Activated T-helper 1 cell treated with anti-CD3 and anti-CD28 coated beads, Interleukin-2, amount 50 U/mL, for 16 hours (primary cell): ENCODE results near the gene FOXP2.

Experiments used
- DNase-seq, 2 donors: peaks; one replicate each; pipeline ENCODE4 v3.0.0-alpha.2; 2020; ENCODE audit warnings: low read depth in 1 of 2, low spot score in 1 of 2

FOXP2 gene

GRCh38 chr7:114650491-114650890 is 235.9 kb downstream of the FOXP2 start:
- DNase-seq = no peak

DNA sequence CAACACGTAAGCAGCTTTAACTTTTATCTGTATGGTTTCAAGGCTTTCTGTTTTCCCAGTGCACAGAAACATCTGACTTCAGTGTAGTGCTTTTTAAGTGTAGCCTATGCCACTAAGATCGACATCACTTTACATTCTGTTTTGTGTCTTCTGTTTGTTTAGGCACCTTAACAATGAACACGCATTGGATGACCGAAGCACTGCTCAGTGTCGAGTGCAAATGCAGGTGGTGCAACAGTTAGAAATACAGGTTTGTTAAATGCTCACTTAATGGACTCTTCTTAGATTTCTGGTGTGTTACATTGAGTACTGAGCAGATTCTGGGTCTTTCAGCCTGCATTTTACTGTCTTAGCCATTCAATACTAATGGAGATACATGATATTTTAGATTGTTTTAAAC is 237.4 kb downstream of the FOXP2 start:
- no peak for DNase-seq

DNA sequence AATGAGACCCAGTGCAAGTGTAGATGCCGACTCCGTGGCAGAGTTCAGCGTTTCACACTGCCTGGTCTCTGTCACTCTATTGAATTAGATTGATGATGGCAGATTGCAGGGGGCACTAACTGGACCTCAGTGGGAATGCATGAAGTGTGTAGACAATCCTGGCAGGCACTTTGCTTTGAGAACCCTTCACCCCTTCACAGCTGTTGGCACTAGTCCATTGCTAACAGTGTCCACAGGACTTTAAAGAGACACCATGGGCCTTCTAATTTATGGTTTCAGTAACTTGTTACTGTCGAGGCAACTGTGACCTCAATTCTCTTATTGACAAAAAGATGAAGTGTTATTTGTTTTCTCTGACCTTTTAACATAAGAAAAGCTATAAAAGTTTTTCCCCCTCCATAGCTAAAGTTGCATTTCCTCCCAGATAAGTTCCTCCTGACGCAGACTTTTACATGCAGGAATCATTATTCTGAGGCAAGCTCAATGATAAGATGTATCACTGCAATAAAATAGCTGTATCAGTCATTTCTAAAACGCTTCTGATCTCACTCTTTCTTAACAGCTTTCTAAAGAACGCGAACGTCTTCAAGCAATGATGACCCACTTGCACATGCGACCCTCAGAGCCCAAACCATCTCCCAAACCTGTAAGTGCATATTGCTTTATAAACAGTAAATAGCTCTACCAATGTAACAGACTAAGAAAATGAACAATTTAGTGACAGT is 238.9 kb downstream of the FOXP2 start:
- no peak for DNase-seq

GRCh38 chr7:114656466-114656865 is 241.9 kb downstream of the FOXP2 start:
- DNase-seq = no peak

DNA sequence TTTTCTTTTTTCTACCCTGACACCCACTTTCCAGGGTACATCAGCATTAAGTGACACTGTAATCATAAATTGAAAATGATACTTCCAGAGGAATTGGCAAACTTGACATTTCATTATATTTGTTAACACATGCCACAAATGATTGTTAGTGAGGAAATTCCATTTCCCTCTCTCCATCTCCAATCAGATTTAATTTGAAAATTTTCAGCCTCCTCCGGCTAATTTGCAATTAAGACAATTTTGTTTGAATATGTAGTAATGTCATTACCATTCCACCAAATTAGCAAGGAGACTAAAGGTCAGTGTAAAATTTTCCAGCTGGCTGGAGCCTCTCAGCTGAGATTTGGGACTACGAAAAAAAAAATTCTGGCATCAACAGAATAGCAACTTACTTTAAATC is 242.7 kb downstream of the FOXP2 start:
- no peak for DNase-seq

DNA sequence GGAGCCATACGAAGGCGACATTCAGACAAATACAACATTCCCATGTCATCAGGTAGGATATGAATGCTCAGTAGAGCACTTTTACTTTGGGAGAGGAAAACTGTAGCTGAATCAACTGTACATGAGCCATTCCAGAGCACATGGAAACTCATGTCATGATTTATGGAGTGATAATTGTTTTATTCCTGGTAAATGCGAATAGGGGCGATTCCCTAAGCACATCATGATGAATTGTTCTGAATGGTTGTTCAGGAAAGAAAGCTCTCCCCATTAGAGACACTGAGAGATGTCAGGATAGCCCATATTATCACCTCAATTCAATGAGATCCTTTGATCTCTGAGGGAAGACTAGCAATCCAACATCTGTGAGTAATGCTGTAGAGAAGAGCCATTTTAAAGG is 243.6 kb downstream of the FOXP2 start:
- DNase-seq = no peak

DNA sequence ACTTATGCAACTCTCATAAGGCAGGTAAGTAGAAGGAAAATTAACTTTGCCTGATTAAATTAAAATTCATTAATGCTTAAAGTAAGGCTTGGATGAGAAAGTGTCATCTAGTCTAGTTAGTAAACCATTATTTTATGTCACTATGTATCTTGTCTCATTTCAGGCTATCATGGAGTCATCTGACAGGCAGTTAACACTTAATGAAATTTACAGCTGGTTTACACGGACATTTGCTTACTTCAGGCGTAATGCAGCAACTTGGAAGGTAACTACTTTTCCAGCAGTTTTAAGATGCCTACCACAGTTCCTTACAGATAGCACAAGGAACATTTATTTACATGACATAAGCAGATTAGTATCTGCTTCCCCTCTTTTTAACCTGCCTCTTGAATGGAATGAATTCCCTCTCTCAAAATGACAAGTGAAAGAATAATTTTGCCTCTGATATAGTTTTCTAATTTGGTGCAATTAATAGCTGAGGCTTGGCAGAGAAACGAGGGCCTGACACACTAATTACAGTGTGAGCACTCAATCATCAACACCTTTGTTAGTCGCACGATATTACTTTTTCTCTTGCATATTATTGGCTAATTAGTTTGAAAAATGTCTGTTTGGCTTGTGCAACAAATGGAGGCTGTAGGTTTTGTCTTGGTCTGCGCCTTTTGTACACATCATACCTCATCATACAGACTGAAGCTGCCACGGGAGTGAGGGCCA is 245.0 kb downstream of the FOXP2 start:
- DNase-seq = no peak

- no peak for DNase-seq
These were observed 245.5 kb downstream of the FOXP2 start for GRCh38 chr7:114660126-114660486.

DNA sequence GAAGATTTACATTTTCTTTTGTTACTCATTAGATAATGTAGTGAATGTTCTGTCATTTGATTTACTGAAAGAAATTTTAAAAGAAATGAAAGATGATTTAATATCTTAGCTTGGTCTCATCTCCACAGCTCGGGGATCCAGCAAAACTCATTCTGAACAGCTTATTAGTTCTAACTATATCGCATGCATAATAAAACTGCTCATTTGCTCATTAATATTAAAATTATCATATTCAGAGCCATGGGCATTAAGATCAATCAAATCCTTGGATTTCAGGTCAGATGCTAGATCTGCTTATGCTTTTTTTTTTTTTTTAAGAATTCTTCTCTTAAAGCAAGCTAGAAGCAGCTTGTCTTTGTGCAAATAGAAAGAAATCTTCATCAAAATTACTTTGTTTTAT is 246.1 kb downstream of the FOXP2 start:
- no peak for DNase-seq

GRCh38 chr7:114662002-114662677 is 247.5 kb downstream of the FOXP2 start:
- no peak for DNase-seq

DNA sequence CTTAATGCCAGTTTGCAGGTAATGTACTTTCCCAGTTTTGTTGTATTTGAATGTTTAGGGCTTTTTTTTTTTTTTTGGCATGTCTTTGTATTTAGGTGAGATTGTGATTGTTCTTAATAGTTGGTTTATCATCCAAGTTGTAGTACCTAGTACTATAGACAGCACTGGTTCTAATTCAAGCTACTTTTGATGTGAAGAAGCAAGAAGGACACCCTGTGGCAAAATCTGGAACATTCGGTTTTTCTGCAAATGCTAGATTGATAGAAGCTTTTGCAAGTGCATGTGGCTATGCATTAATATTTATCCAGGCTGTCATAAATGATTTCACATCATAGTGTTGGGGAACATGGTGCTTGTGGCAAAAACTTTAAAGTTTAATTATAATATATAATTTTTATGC is 248.9 kb downstream of the FOXP2 start:
- DNase-seq = no peak

- DNase-seq = no peak
These were observed 256.1 kb downstream of the FOXP2 start for GRCh38 chr7:114670676-114671075.

GRCh38 chr7:114671563-114672123 is 257.0 kb downstream of the FOXP2 start:
- DNase-seq = no peak

DNA sequence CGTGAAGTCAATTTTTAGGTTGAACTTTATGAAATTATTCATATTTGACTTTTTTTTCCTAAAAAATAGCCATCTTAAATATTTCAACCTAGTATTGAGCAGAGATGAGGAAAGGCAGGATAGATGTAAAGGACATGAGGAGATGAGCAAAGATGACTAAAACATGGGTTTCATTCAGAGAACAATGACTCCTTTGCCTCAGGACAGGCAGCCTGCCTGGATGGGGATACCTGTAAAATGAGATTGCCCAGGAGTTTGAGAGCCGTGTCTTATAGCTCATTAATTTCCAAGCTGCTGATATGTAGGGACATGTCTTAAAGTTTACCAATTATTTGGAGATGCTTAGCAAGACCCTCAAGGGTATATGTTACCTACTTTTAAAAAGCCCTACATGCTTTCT is 263.5 kb downstream of the FOXP2 start:
- DNase-seq = no peak

DNA sequence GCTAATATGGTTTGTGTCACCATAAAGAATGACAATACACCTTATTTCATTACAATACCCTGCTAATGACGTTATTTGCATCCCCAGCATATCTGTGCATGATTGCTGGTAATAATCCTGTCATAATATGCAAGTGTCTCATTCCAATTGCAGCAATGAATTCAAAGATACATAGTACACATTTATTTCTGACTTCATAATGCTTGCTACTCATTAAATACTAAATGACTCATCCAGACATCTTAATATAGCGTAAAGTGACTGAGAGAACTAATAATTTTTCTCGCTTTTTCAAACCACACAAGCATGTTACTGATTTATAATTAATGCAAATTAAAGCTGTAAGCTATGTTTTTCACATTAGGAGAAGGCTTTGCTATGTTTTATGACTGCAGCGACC is 272.6 kb downstream of the FOXP2 start:
- DNase-seq = no peak

DNA sequence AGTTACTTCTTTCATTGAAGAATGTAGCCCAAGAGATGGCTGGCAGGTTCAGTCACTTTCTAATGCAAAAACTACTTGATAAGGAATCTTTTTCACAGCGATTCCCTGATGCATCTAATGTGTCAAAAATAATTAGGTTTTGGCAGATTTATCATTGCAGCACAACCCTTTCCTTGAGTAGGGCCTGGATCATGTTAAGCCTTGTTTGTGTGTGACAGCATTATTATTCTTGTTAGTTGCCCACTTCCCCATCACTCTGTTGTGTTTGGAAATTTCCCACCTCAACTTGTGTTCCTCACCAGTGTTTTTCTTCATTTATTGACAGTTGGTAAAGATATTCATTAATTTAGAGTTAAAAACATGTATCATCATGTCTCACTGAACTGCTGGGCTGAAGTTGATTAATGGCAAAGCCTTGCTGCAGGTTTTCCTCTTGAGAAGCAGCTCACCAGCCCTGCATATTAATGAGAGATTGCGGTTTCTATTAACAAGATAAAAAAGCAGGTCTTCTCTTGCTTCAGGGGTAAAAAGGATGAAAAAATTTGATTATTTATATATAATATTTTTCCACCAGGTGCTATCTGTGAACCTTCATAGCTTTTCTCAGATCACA is 273.9 kb downstream of the FOXP2 start:
- DNase-seq = no peak

DNA sequence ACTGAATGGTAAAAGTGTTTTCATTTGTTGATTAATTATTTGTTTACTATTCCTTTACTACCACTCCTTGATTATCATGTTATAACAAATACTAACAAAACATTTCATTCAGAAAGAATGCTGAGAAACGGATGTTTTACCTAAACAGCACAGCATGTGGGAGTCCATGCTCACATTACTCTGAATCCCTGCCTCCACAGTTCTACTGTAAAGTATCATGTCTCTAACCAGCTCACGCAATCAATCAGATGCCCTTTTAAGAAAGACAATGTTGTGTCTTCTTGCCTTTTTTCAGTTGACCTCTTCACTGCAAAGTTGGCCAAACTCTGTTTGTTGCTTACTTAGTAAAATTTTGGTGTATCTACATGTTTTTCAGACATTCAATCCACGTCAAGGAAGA is 274.8 kb downstream of the FOXP2 start:
- no peak for DNase-seq

GRCh38 chr7:114691605-114692004 is 277.0 kb downstream of the FOXP2 start:
- DNase-seq = no peak

DNA sequence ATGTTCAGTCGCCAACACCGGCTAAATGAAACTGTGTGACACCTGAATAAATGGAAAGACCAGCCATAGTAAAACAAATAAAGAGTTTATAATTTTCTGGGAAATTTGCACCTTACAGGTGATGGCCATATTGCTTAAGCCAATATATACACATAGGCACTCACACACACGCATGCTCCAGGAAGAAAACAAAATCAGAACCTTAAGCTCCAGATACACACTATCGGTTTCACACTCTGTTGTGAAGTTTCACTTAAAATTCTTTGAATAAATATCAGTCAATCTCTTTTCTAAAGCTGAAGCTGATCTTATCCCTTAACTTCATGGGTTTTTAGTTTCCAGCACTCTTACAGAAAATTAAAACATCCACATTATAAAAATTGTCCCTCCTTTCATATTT is 280.6 kb downstream of the FOXP2 start:
- no peak for DNase-seq

DNA sequence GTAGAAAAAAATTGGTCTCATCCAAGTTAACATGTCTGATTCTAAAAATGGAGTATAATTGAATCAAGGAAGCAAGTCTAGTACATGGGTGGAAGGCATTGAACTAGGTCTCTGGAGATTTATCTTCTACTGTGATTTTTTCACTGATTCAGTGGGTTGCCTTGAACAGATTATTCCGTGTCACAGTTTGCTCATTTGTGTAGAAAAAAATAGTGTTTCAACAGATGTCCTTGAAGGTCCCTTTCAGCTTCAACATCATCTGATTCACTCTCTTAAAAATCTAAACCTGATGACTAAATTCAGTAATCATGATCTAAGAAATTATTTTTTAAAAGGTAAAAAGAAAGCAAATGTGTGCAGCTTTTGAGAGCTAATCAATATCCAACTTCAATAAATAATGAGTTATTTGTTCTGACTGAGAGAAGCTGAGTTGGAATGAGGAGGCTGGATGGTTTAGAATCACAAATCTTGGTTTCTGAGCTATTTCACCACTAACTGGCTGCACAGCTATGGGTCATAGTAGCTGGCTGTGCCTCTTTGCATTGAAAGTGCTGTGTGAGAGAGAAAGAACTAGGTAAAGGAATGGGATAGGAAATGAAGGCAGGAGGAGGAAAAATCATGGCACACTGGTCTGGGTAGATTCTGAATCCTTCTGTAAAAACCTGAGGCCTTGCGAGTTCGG is 285.8 kb downstream of the FOXP2 start:
- no peak for DNase-seq

GRCh38 chr7:114703677-114704076 is 289.1 kb downstream of the FOXP2 start:
- no peak for DNase-seq
